Activated CD4-positive, alpha-beta T cell treated with anti-CD3 and anti-CD28 coated beads, Interleukin-10, Interleukin-2, amounts not matched to agents 100 ng/mL and 50 ng/mL, durations not matched to agents 16 hours and 8 hours (primary cell): ENCODE measurements around the gene DIPK1B.
A peak's percentile ranks its signal among the peaks of the same experiment; 100 is the strongest.

Experiments used
- DNase-seq: peaks from one replicate; pipeline ENCODE4 v3.0.0-alpha.2; 2020

Gene DIPK1B

GRCh38 chr9:136711751-136712689 lies at the start of gene DIPK1B:
Gene DIPK1B, plus strand, starts transcription at chr9:136712572. Its CDS starts 94 bp downstream, at chr9:136712666.
- no peak for DNase-seq

- DNase-seq: no peak
Observed at GRCh38 chr9:136662656-136663581, 49.5 kb upstream of the DIPK1B start, which contains the start of gene EGFL7. Gene EGFL7, plus strand, starts transcription at chr9:136662916. Its CDS starts 5,367 bp downstream, at chr9:136668283.

- DNase-seq: no peak
Observed at GRCh38 chr9:136664000-136664915, 48.1 kb upstream of the DIPK1B start.

GRCh38 chr9:136665111-136665703 lies 47.2 kb upstream of the DIPK1B start:
- no peak for DNase-seq

GRCh38 chr9:136665704-136666371 lies 46.5 kb upstream of the DIPK1B start:
- DNase-seq: peak; percentile 32

- DNase-seq: no peak
Observed at GRCh38 chr9:136666372-136667213, 45.8 kb upstream of the DIPK1B start.

GRCh38 chr9:136667214-136667939 lies 45.0 kb upstream of the DIPK1B start:
- no peak for DNase-seq

- no peak for DNase-seq
Observed at GRCh38 chr9:136667940-136668760, 44.2 kb upstream of the DIPK1B start.

- DNase-seq: no peak
Observed at GRCh38 chr9:136668983-136669790, 43.2 kb upstream of the DIPK1B start.

GRCh38 chr9:136669791-136670464 lies 42.4 kb upstream of the DIPK1B start:
- no peak for DNase-seq

- DNase-seq: no peak
Observed at GRCh38 chr9:136670576-136671253, 41.7 kb upstream of the DIPK1B start.

GRCh38 chr9:136671254-136671614 lies 41.1 kb upstream of the DIPK1B start:
- no peak for DNase-seq

- DNase-seq: peak; percentile 44
Observed at GRCh38 chr9:136671646-136672430, 40.5 kb upstream of the DIPK1B start.

- DNase-seq: no peak
Observed at GRCh38 chr9:136672431-136673087, 39.8 kb upstream of the DIPK1B start.
